GM23248 (cell line): ENCODE results near the gene ADARB1. TPM values are rescaled to one million over a fixed set of nuclear protein-coding genes. Genes with fewer than 3 reads are reported as not detected.

Source experiments
- DNase-seq: peaks from one replicate; pipeline ENCODE4 v3.0.0-alpha.2; 2015
- H2AFZ ChIP-seq: fragments of 200-600 bp; sonication (generic); 2 replicates; pipeline ENCODE4 v1.6.1; 2016; ENCODE audit warnings: antibody characterized with exemption
- H3F3A ChIP-seq: fragments of 200-600 bp; sonication (generic); 2 replicates; pipeline ENCODE4 v1.6.1; 2016; ENCODE audit warnings: mild to moderate bottlenecking, antibody characterized with exemption, mixed run types; ENCODE audit not compliant: insufficient read depth
- H3K27ac ChIP-seq: fragments of 200-600 bp; sonication (generic); 2 replicates; pipeline ENCODE4 v1.5.1; 2016; ENCODE audit warnings: mild to moderate bottlenecking
- H3K27me3 ChIP-seq: fragments of 200-600 bp; sonication (generic); replicated peaks from 2 replicates; pipeline ENCODE4 v1.6.1; 2016; ENCODE audit warnings: mild to moderate bottlenecking; ENCODE audit not compliant: insufficient read depth
- H3K36me3 ChIP-seq: fragments of 200-600 bp; sonication (generic); 2 replicates; pipeline ENCODE4 v1.6.1; 2016; ENCODE audit warnings: low read depth, mild to moderate bottlenecking
- H3K4me1 ChIP-seq: fragments of 200-600 bp; sonication (generic); 2 replicates; pipeline ENCODE4 v1.6.1; 2016; ENCODE audit warnings: mild to moderate bottlenecking; ENCODE audit not compliant: insufficient read depth
- H3K4me2 ChIP-seq: fragments of 200-600 bp; sonication (generic); one replicate; pipeline ENCODE4 v1.6.1; 2016; ENCODE audit warnings: mild to moderate bottlenecking; ENCODE audit not compliant: unreplicated experiment
- H3K4me3 ChIP-seq: fragments of 200-600 bp; sonication (generic); 2 replicates; pipeline ENCODE4 v1.5.1; 2016; ENCODE audit warnings: mild to moderate bottlenecking
- H3K79me2 ChIP-seq: fragments of 200-600 bp; sonication (generic); 2 replicates; pipeline ENCODE4 v1.6.1; 2016; ENCODE audit warnings: mild to moderate bottlenecking; ENCODE audit not compliant: insufficient read depth
- H3K9ac ChIP-seq: fragments of 200-600 bp; sonication (generic); 2 replicates; pipeline ENCODE4 v1.6.1; 2016; ENCODE audit warnings: mild to moderate bottlenecking
- H3K9me2 ChIP-seq: fragments of 200-600 bp; sonication (generic); 2 replicates; pipeline ENCODE4 v1.6.1; 2016; ENCODE audit warnings: mixed run types, mild to moderate bottlenecking, moderate library complexity; ENCODE audit not compliant: insufficient read depth
- H3K9me3 ChIP-seq: fragments of 200-600 bp; sonication (generic); one replicate; pipeline ENCODE4 v1.6.1; 2017; ENCODE audit warnings: low read depth
- H4K20me1 ChIP-seq: fragments of 200-600 bp; sonication (generic); 2 replicates; pipeline ENCODE4 v1.6.0; 2016; ENCODE audit not compliant: insufficient read depth
- EZH2 ChIP-seq: fragments of 200-600 bp; sonication (generic); IDR thresholded peaks from 2 replicates; pipeline ENCODE4 v1.6.1; 2018; ENCODE audit warnings: antibody characterized with exemption, mild to moderate bottlenecking; ENCODE audit not compliant: insufficient read depth, poor library complexity, severe bottlenecking
- EZH2phosphoT487 ChIP-seq: fragments of 200-600 bp; sonication (generic); IDR thresholded peaks from 2 replicates; pipeline ENCODE4 v1.6.1; 2018; ENCODE audit warnings: antibody characterized with exemption, moderate library complexity, mild to moderate bottlenecking, low read depth; ENCODE audit not compliant: insufficient read depth
- WGBS, 2 experiments: methylation state at CpG; one replicate each; pipeline ENCODE4 v1.1.6; 2015 to 2017; ENCODE audit warnings: low lambda C conversion rate in 2 of 2, low coverage in 1 of 2; ENCODE audit errors: missing lambda C conversion rate in 2 of 2; 5-methylcytosine and 5-hydroxymethylcytosine counted together
- in situ Hi-C: fragments of 300-500 bp; cut with MboI; formaldehyde crosslinking; loops from 2 replicates; pipeline ENCODE4 v1.15.0; 2020
- polyA plus RNA-seq: library from polyadenylated mRNA; unstranded; fragments of >200 nt; fragmentation: Nextera tagmentation; extraction: Ambion mirVana; gene quantifications from 2 replicates; pipeline ENCODE4 v1.2.1, GENCODE V29; 2016
- total RNA-seq: library from RNA; depleted of rRNA; stranded (reverse); fragments of >200 nt; shearing (Covaris generic); gene quantifications from 2 replicates; pipeline ENCODE4 v1.2.3, GENCODE V29; 2014

Gene ADARB1
- total and polyA plus RNA-seq, 2 experiments from 2014 or later = 16.3 to 17.4 TPM

DNA sequence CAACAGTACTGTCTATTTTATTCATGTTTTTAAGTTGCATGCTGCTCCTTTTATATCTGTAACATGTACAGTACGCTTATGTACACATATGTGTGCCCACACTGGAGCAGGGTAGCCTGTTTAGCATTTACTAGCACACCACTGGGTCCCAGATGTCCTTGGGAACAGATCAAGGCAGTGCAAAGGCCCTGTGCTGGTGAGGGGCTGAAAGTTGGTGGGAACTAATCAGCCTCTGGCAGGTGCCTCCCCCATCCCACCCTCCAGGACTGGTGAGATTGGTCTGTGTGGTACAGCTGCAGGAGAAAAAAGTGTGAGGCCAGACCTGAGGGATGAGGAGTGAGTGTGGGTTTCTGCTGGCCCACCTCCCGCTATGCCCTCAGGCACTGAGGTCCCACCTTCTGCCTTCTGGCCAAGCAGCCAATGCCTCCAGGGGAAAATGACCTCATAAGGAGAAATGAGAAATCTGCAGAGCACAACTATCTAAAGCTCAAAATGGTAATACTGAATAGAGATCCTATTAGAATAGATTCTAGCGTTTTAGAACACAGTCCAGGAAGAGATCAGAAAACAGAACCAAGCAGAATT, 154.4 kb downstream of the ADARB1 start:
- Histone ChIP-seq H3F3A (peaks cover 37% of the 10 kb centered on the region), H2AFZ (no peak overlapping the region), H3K27ac (peak overlapping the region; percentile 62), H3K9me2 (no peaks in the 10 kb centered on the region), H3K4me1 (peaks cover 29% of the 10 kb centered on the region), H3K9me3 (no peaks in the 10 kb centered on the region), H3K4me3 (no peak overlapping the region), H3K36me3 (no peaks in the 10 kb centered on the region), H3K27me3 (peaks cover 14% of the 10 kb centered on the region), H3K9ac (no peak overlapping the region), H3K4me2 (peak overlapping the region; percentile 68), H4K20me1 (no peaks in the 10 kb centered on the region), H3K79me2 (no peaks in the 10 kb centered on the region)
- no peak for TF ChIP-seq EZH2
- no peak for TF ChIP-seq EZH2phosphoT487
- 19 to 21% methylated on average over 3 of the region's 3 CpGs for WGBS, 2 experiments
- in situ Hi-C loops = no loop called here
- peak; percentile 31 for DNase-seq

DNA sequence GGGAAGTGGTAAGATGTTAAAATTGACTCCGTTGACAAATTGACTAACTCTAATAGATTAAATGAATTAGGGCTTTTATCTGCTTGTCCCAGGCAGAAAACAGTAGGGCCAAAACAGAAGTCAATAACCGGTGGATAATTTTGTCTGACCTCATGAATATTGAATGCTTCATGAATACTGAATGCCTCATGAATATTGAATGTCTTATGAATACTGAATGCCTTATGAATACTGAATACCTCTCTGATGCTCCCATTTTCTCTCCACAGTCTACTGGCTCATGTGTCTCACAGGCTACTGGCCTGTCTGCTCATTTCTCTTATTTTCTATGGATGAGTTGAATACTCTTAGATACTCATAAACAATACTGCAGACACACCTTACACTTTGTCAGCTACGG, 157.3 kb downstream of the ADARB1 start:
- WGBS, 2 experiments = 78 to 81% methylated on average over 3 of the region's 3 CpGs
- peaks cover 15% of the 10 kb centered on the region for H3K27me3 ChIP-seq
- in situ Hi-C loops = no loop called here

DNA sequence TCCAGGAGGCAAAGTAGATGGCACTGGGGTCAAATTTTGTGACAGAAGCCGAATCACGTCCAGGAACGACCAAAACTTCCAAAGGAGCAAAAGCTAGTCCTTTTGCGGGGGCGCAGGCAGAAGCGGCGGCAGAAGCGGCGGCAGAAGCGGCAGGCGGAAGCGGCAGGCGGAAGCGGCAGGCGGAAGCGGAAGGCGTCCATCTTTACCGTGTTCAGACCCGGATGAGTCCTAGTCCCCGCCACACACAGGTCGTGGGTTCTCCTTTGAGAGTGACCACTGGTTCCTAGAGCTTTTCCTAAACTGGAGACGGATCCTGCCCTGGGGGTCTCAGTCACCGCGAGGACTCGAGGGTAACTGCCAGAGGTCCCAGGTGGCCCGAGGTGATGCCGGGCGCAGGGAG, 159.7 kb downstream of the ADARB1 start:
- Histone ChIP-seq H3K4me3 (peak overlapping the region; percentile 51), H3F3A (peaks cover 10% of the 10 kb centered on the region), H3K36me3 (no peaks in the 10 kb centered on the region), H3K9ac (no peak overlapping the region), H3K27ac (no peak overlapping the region), H3K4me2 (peak overlapping the region; percentile 42), H3K27me3 (peaks cover 15% of the 10 kb centered on the region), H3K9me2 (no peaks in the 10 kb centered on the region), H3K4me1 (peaks cover 3% of the 10 kb centered on the region), H3K9me3 (no peaks in the 10 kb centered on the region), H3K79me2 (no peaks in the 10 kb centered on the region), H4K20me1 (no peaks in the 10 kb centered on the region), H2AFZ (peak overlapping the region; percentile 92)
- in situ Hi-C loops = no loop called here
- peak; percentile 40 for DNase-seq
- TF ChIP-seq EZH2 = no peak
- no peak for TF ChIP-seq EZH2phosphoT487
- WGBS, 2 experiments = 39 to 57% methylated on average over 28 of the region's 28 CpGs

More for the DNA sequence above, 157.3 kb downstream of the ADARB1 start:
- H4K20me1 ChIP-seq = no peaks in the 10 kb centered on the region
- H3K4me1 ChIP-seq = peaks cover 25% of the 10 kb centered on the region
- no peak overlapping the region for H3K9ac ChIP-seq
- no peak overlapping the region for H3K27ac ChIP-seq
- H3F3A ChIP-seq = peaks cover 32% of the 10 kb centered on the region
- H2AFZ ChIP-seq = no peak overlapping the region
- H3K9me2 ChIP-seq = no peaks in the 10 kb centered on the region
- H3K79me2 ChIP-seq = no peaks in the 10 kb centered on the region
- no peak overlapping the region for H3K4me2 ChIP-seq
- H3K36me3 ChIP-seq = no peaks in the 10 kb centered on the region
- TF ChIP-seq EZH2 = no peak
- no peak for TF ChIP-seq EZH2phosphoT487
- no peaks in the 10 kb centered on the region for H3K9me3 ChIP-seq
- no peak for DNase-seq
- no peak overlapping the region for H3K4me3 ChIP-seq

DNA sequence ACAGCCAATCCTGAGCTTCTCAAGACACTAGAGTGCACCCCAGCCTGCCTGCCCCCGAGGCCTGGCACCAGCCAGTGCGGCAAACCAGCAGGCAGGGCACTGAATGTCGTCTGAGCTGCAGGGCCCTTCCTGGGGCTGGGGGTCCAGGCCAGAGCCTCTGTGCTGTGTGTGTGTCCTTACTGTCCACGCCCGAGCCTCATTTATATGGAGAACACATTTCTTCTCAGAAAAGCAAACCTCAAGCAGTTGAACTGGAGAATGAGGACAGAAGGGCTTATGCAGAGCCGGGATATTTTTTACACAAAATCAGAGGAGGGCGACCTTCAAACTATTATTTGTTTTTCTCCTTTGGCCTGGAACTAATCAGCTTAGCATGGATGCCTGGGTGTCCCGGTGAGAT, 160.6 kb downstream of the ADARB1 start:
- TF ChIP-seq EZH2 = no peak
- TF ChIP-seq EZH2phosphoT487 = no peak
- Histone ChIP-seq H4K20me1 (no peaks in the 10 kb centered on the region), H3K4me3 (no peak overlapping the region), H3K4me2 (no peak overlapping the region), H3K9me2 (no peaks in the 10 kb centered on the region), H3K9me3 (no peaks in the 10 kb centered on the region), H3K27ac (no peak overlapping the region), H2AFZ (no peak overlapping the region), H3K79me2 (no peaks in the 10 kb centered on the region), H3F3A (0 out of 2 replicates have a peak, but pooled peaks cover 5% of the 10 kb centered on the region), H3K9ac (no peak overlapping the region), H3K36me3 (no peaks in the 10 kb centered on the region), H3K4me1 (no peaks in the 10 kb centered on the region), H3K27me3 (peaks cover 15% of the 10 kb centered on the region)
- DNase-seq = no peak
- 74 to 79% methylated on average over 8 of the region's 8 CpGs for WGBS, 2 experiments
- in situ Hi-C loops = no loop called here
